ENCODE data around the gene PAPOLA. TPM values are rescaled to one million over a fixed set of nuclear protein-coding genes. Genes with fewer than 3 reads are reported as not detected.

PAPOLA gene
- total RNA-seq (100 to 1,000 TPM; 236 to 244 TPM), polyA plus RNA-seq (10 to 100 TPM; 74.3 to 78.4 TPM)

DNA sequence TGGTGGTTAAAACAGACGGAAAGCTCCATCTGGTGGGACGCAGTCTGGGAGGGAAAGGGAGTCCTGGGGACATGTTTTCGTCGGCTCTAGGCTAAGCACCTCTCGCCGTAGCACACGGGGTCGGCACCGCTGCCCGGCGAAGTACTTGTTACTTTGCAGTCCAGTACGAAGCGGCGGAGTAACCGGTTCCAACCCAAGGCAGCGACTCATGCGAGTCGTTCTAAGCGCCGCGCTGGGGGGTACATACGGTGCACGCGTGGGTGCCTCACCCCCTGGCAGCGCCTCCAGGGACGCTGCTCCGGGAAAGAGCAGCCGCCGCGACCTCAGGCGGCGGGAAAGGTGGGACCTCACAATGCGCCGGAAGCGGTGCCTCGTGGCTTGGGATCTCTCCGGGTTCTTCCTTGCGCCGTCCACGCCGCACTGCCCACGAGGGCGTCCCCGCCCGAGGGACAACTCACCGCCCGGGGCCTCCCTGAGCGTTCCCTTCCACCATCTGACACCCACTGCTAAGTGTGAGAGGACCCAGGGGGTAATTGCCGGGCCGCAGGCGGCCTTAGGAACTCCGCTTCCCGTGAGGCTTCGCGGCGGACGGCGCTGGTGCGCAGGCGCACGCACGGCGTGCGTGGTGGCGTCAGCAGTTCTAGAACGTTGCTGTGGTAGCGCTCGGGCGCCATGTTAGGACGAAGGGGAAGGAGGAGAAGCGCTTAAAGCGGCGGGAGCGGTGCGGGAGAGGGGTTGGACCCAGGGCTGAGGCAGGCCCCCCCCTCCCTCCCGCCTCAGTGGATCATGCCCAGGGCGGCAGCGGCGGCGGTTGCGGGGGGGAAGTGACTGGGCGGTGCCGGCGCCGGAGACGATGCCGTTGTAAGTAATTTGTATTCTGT lies at the start of gene PAPOLA:
Gene PAPOLA (plus strand): TSS at position 643 of the 881 bp plus-strand sequence. CDS start 211 bp downstream, at position 854.
- ChIA-PET CTCF (ENCODE audit: partially characterized antibody) (no interaction called here), POLR2A (ENCODE audit: partially characterized antibody) (interaction anchor here (1.0 to 1.2 kb wide), 2 partner anchors 10 to 110 kb away, joined by 3 to 4 read pairs; partner anchors contain the start of gene AK7)
- Mint-ChIP-seq H3K27ac (peak within 1 kb of the TSS; percentile 95 to 100 (median 98)), H3K36me3 (peaks cover 0 to 26% of the 10 kb centered on the region in 2 donors), H3K4me3 (peak within 1 kb of the TSS; percentile 94 to 99 (median 98)), H3K9me3 (peaks cover 0 to 3% (median 0%) of the 10 kb centered on the region in 8 donors), H3K4me1 (peaks cover 28 to 57% (median 43%) of the 10 kb centered on the region in 4 donors), H3K27me3 (peaks cover 5 to 6% of the 10 kb centered on the region in 2 donors)
- intact Hi-C loops (cut with micrococcal nuclease), result loop anchor here (1.0 kb wide), 3 partner anchors 111 to 295 kb away; partner anchors contain the start of genes ATG2B, GSKIP and VRK1
- Histone ChIP-seq H3K4me3 (ENCODE audit: low read length in 2 of 2) (peak within 1 kb of the TSS; percentile 83 to 88), H3K27ac (ENCODE audit: low read depth, low read length) (peak within 1 kb of the TSS; percentile 94), H3K27me3 (ENCODE audit: insufficient read depth, low read length) (no peaks in the 10 kb centered on the region), H3K9me3 (ENCODE audit: control insufficient read depth in 1 of 2, low read length in 2 of 2) (no peaks in the 10 kb centered on the region), H3K36me3 (ENCODE audit: insufficient read depth, low read length) (no peaks in the 10 kb centered on the region), H3K4me1 (ENCODE audit: insufficient read depth, low read length) (peaks cover 45% of the 10 kb centered on the region)
- DNase-seq, result peak; percentile 94 to 96 (median 95)

DNA sequence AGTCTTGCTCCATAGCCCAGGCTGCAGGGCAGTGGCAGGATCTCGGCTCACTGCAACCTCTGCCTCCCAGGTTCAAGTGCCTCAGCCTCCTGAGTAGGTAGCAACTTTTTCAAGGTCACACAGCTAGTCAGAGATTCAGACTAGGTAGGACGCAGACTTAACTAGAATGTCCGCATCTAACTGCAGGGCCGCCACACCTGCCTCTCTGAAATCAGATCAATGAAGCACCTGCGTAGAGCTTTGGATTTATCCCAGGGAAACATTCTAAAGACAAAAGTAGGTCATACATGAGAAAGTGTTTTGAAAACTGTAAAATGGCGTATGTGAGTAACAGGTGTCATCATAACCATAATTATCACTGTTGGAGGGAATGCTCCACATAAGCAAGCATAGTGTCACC lies 49.5 kb upstream of the PAPOLA start:
- no peaks in the 10 kb centered on the region for H3K9me3 ChIP-seq (ENCODE audit: control insufficient read depth in 1 of 2, low read length in 2 of 2)
- intact Hi-C loops (cut with micrococcal nuclease), result no loop called here
- H3K4me3 ChIP-seq (ENCODE audit: low read length in 2 of 2), result no peak overlapping the region
- no peaks in the 10 kb centered on the region for H3K27me3 ChIP-seq (ENCODE audit: insufficient read depth, low read length)
- no peaks in the 10 kb centered on the region for H3K4me1 ChIP-seq (ENCODE audit: insufficient read depth, low read length)
- Mint-ChIP-seq H3K9me3 (no peaks in the 10 kb centered on the region), H3K27ac (peak overlapping the region in 1 of 7 donors; percentile 36), H3K4me1 (no peaks in the 10 kb centered on the region), H3K27me3 (peaks cover 1 to 8% of the 10 kb centered on the region in 2 donors), H3K4me3 (no peak overlapping the region), H3K36me3 (no peaks in the 10 kb centered on the region)
- ChIA-PET CTCF (ENCODE audit: partially characterized antibody) (no interaction called here), POLR2A (ENCODE audit: partially characterized antibody) (no interaction called here)
- H3K27ac ChIP-seq (ENCODE audit: low read depth, low read length), result no peak overlapping the region
- H3K36me3 ChIP-seq (ENCODE audit: insufficient read depth, low read length), result no peaks in the 10 kb centered on the region
- no peak for DNase-seq

DNA sequence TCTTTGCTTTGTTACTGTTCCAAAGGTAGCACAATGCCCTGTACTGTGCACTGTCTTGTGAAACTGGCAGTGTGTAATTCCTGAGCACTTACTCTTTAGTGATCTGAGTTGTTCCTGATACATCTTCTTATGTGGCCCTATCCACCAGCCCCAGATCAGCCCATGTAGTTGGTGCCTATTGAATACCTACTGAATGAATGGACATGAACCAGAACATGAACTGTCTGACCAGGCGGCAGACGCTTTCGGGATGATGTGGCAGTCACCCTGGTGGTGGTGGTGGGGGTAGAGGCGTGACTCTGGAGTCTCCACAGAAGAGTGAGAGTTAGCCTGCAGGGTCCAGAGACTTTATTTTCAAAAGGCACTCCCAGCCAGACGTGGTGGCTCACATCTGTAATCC lies 46.6 kb upstream of the PAPOLA start:
- H3K4me3 Mint-ChIP-seq, result no peak overlapping the region
- CTCF ChIA-PET (ENCODE audit: partially characterized antibody), result no interaction called here
- no peak overlapping the region for H3K27ac ChIP-seq (ENCODE audit: low read depth, low read length)
- peaks cover 3 to 15% of the 10 kb centered on the region in 2 donors for H3K27me3 Mint-ChIP-seq
- H3K4me3 ChIP-seq (ENCODE audit: low read length in 2 of 2), result no peak overlapping the region
- intact Hi-C loops (cut with micrococcal nuclease), result no loop called here
- no peaks in the 10 kb centered on the region for H3K9me3 ChIP-seq (ENCODE audit: control insufficient read depth in 1 of 2, low read length in 2 of 2)
- no peaks in the 10 kb centered on the region for H3K27me3 ChIP-seq (ENCODE audit: insufficient read depth, low read length)
- DNase-seq, result no peak
- POLR2A ChIA-PET (ENCODE audit: partially characterized antibody), result no interaction called here
- H3K36me3 ChIP-seq (ENCODE audit: insufficient read depth, low read length), result no peaks in the 10 kb centered on the region
- no peaks in the 10 kb centered on the region for H3K36me3 Mint-ChIP-seq
- no peaks in the 10 kb centered on the region for H3K4me1 Mint-ChIP-seq
- H3K4me1 ChIP-seq (ENCODE audit: insufficient read depth, low read length), result no peaks in the 10 kb centered on the region
- no peak overlapping the region for H3K27ac Mint-ChIP-seq
- no peaks in the 10 kb centered on the region for H3K9me3 Mint-ChIP-seq

DNA sequence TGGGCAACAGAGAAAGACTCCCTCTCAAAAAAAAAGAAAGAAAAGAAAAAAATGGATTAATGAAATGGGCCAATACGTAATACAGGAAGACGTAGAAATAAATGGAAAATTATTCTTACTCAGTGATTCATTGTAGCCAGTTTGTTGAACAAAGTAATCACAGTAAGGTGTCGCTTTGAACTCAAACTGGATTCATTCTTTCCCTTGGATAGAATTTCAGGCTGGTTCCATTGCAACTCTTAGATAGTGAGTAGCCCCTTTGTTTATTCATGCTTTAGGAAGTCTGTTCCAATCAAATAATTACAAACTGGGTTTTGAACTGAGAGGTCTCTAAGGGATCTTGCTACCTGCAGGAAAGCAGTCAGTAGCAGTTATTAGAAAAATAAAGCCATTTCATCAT lies 42.3 kb upstream of the PAPOLA start:
- H3K27ac ChIP-seq (ENCODE audit: low read depth, low read length), result no peak overlapping the region
- H3K36me3 Mint-ChIP-seq, result no peaks in the 10 kb centered on the region
- no peak overlapping the region for H3K4me3 Mint-ChIP-seq

DNA sequence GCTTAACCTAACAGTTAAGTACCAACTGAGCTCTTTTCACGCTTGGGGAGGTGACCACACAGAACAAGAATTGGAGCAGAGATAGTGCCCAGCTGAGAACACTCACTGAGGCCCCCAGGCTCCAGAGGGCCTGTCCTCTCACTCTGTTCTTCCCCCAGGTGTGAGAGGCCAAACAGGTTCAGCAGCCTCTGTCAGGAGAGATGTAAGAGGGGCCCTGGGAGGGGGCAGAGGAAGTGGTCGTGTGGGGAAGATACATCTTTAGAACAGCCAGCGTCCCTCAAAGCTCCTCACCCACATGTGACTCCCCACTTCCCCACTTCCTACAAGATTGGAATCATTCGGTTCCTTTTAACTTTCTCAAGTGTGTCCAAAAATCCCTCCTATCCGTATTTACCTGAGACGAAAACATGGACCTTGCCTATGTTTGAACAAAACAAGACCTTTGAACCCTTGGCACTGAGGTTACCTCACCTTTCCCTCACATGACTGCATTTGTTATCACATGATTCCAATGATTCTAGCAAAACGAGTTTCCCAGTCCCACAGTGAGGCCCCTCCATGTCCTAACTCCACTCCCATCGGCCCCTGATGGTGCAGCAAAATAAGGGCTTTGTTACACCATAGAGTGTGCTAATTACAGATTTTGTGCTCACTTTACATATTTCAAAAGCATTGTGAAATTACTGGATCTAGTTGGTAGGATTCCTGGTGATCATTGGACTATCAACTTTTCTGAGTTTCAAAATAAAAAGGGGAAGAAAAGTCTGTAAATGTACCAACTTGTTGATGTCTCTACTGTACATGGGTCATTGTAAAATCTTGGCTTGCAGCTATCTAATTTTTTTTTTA lies 40.0 kb upstream of the PAPOLA start:
- H3K36me3 Mint-ChIP-seq, result no peaks in the 10 kb centered on the region
- Histone ChIP-seq H3K4me1 (ENCODE audit: insufficient read depth, low read length) (no peaks in the 10 kb centered on the region), H3K27ac (ENCODE audit: low read depth, low read length) (no peak overlapping the region), H3K27me3 (ENCODE audit: insufficient read depth, low read length) (no peaks in the 10 kb centered on the region), H3K9me3 (ENCODE audit: control insufficient read depth in 1 of 2, low read length in 2 of 2) (no peaks in the 10 kb centered on the region), H3K36me3 (ENCODE audit: insufficient read depth, low read length) (no peaks in the 10 kb centered on the region), H3K4me3 (ENCODE audit: low read length in 2 of 2) (no peak overlapping the region)
- no peak for DNase-seq
- no peaks in the 10 kb centered on the region for H3K9me3 Mint-ChIP-seq
- no peak overlapping the region for H3K4me3 Mint-ChIP-seq
- CTCF ChIA-PET (ENCODE audit: partially characterized antibody), result no interaction called here
- intact Hi-C loops (cut with micrococcal nuclease), result no loop called here
- H3K27ac Mint-ChIP-seq, result no peak overlapping the region
- POLR2A ChIA-PET (ENCODE audit: partially characterized antibody), result no interaction called here
- peaks cover 8 to 9% of the 10 kb centered on the region in 2 donors for H3K27me3 Mint-ChIP-seq
- peaks cover 0 to 5% (median 0%) of the 10 kb centered on the region in 4 donors for H3K4me1 Mint-ChIP-seq

More for the DNA sequence above, 42.3 kb upstream of the PAPOLA start:
- Mint-ChIP-seq H3K4me1 (peaks cover 0 to 5% (median 0%) of the 10 kb centered on the region in 4 donors), H3K27me3 (peaks cover 8 to 15% of the 10 kb centered on the region in 2 donors), H3K27ac (no peak overlapping the region), H3K9me3 (no peaks in the 10 kb centered on the region)
- intact Hi-C loops (cut with micrococcal nuclease), result no loop called here
- CTCF ChIA-PET (ENCODE audit: partially characterized antibody), result no interaction called here
- no peak overlapping the region for H3K4me3 ChIP-seq (ENCODE audit: low read length in 2 of 2)
- no peaks in the 10 kb centered on the region for H3K36me3 ChIP-seq (ENCODE audit: insufficient read depth, low read length)
- DNase-seq, result no peak
- no peaks in the 10 kb centered on the region for H3K4me1 ChIP-seq (ENCODE audit: insufficient read depth, low read length)
- H3K9me3 ChIP-seq (ENCODE audit: control insufficient read depth in 1 of 2, low read length in 2 of 2), result no peaks in the 10 kb centered on the region
- POLR2A ChIA-PET (ENCODE audit: partially characterized antibody), result no interaction called here
- no peaks in the 10 kb centered on the region for H3K27me3 ChIP-seq (ENCODE audit: insufficient read depth, low read length)

DNA sequence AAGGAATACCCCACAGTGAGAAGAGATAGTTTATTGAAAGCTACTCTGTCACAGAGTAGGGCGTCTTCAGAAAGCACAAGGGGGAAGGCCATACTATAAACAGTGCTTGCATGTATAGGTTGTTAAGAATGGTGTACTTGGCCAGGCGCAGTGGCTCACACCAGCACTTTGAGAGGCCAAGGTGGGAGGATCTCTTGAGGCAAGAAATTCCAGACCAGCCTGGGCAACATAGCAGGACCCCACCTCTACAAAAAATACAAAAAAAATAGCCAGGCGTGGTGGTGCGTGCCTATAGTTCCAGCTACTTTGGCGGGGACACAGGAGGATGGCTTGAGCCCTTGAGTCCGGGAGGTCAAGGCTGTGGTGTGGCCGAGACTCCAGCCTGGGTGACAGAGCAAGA lies 38.0 kb upstream of the PAPOLA start:
- DNase-seq, result no peak
- no peak overlapping the region for H3K4me3 ChIP-seq (ENCODE audit: low read length in 2 of 2)
- peaks cover 5 to 6% of the 10 kb centered on the region in 2 donors for H3K27me3 Mint-ChIP-seq
- no peaks in the 10 kb centered on the region for H3K4me1 ChIP-seq (ENCODE audit: insufficient read depth, low read length)
- H3K9me3 Mint-ChIP-seq, result no peaks in the 10 kb centered on the region
- no peak overlapping the region for H3K4me3 Mint-ChIP-seq
- no peaks in the 10 kb centered on the region for H3K9me3 ChIP-seq (ENCODE audit: control insufficient read depth in 1 of 2, low read length in 2 of 2)
- H3K27ac ChIP-seq (ENCODE audit: low read depth, low read length), result no peak overlapping the region
- H3K4me1 Mint-ChIP-seq, result peaks cover 0 to 5% (median 0%) of the 10 kb centered on the region in 4 donors
- H3K27me3 ChIP-seq (ENCODE audit: insufficient read depth, low read length), result no peaks in the 10 kb centered on the region
- no peak overlapping the region for H3K27ac Mint-ChIP-seq
- no peaks in the 10 kb centered on the region for H3K36me3 Mint-ChIP-seq
- no peaks in the 10 kb centered on the region for H3K36me3 ChIP-seq (ENCODE audit: insufficient read depth, low read length)
- POLR2A ChIA-PET (ENCODE audit: partially characterized antibody), result no interaction called here
- CTCF ChIA-PET (ENCODE audit: partially characterized antibody), result no interaction called here
- intact Hi-C loops (cut with micrococcal nuclease), result no loop called here

DNA sequence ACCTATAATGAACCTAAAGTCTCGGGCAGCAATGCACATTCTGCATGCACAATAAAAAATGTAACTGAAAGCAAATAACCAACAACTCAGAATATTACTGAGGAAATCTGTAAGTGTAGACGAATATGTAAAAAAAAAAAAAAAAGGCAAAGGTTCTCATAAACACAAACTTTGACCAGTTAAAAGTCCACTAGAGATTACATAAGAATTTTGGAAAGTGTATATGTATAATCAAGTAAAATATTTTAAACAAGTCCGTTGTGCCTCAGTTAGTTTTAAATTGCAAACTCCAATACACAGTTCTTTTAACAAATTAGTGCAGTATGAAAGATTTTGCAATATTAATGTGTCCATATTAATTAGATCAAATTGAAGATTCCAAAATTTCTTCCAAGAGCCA lies 35.3 kb upstream of the PAPOLA start:
- H3K27ac ChIP-seq (ENCODE audit: low read depth, low read length), result no peak overlapping the region
- H3K36me3 Mint-ChIP-seq, result no peaks in the 10 kb centered on the region
- no peak for DNase-seq
- H3K9me3 Mint-ChIP-seq, result no peaks in the 10 kb centered on the region
- peaks cover 2 to 5% of the 10 kb centered on the region in 2 donors for H3K27me3 Mint-ChIP-seq
- POLR2A ChIA-PET (ENCODE audit: partially characterized antibody), result no interaction called here
- H3K27me3 ChIP-seq (ENCODE audit: insufficient read depth, low read length), result no peaks in the 10 kb centered on the region
- intact Hi-C loops (cut with micrococcal nuclease), result no loop called here
- no peaks in the 10 kb centered on the region for H3K4me1 ChIP-seq (ENCODE audit: insufficient read depth, low read length)
- CTCF ChIA-PET (ENCODE audit: partially characterized antibody), result no interaction called here
- no peaks in the 10 kb centered on the region for H3K9me3 ChIP-seq (ENCODE audit: control insufficient read depth in 1 of 2, low read length in 2 of 2)
- H3K4me3 ChIP-seq (ENCODE audit: low read length in 2 of 2), result no peak overlapping the region
- peaks cover 0 to 5% (median 0%) of the 10 kb centered on the region in 4 donors for H3K4me1 Mint-ChIP-seq
- H3K36me3 ChIP-seq (ENCODE audit: insufficient read depth, low read length), result no peaks in the 10 kb centered on the region
- no peak overlapping the region for H3K4me3 Mint-ChIP-seq
- H3K27ac Mint-ChIP-seq, result no peak overlapping the region
